DMS 273 treated with DMSO at 0.1 percent for 48 hours (cell line): ENCODE measurements around the gene PCDHGA7.
"Not testable (repeated sequence)": the region's sequence is repeated elsewhere in the genome, so short reads cannot be mapped to it uniquely, and the experiment has no call there.

Source experiments
- DNase-seq: peaks from one replicate; lab custom pipeline; 2025; lab: John Stamatoyannopoulos, UW

Gene PCDHGA7

GRCh38 chr5:141430332-141431113, 48.0 kb downstream of the PCDHGA7 start, which contains the start of gene PCDHGA12:
TSS of gene PCDHGA12 (plus strand) at chr5:141430507. CDS start at chr5:141430760, 253 bp downstream.
- no peak for DNase-seq

DNA sequence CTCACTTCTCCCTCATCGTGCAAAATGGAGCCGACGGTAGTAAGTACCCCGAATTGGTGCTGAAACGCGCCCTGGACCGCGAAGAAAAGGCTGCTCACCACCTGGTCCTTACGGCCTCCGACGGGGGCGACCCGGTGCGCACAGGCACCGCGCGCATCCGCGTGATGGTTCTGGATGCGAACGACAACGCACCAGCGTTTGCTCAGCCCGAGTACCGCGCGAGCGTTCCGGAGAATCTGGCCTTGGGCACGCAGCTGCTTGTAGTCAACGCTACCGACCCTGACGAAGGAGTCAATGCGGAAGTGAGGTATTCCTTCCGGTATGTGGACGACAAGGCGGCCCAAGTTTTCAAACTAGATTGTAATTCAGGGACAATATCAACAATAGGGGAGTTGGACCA, 48.7 kb downstream of the PCDHGA7 start:
- DNase-seq, result no peak

- not testable (repeated sequence) for DNase-seq
Measured at GRCh38 chr5:141432308-141432707, 49.8 kb downstream of the PCDHGA7 start.

- not testable (repeated sequence) for DNase-seq
Measured at GRCh38 chr5:141432726-141433125, 50.2 kb downstream of the PCDHGA7 start.

DNA sequence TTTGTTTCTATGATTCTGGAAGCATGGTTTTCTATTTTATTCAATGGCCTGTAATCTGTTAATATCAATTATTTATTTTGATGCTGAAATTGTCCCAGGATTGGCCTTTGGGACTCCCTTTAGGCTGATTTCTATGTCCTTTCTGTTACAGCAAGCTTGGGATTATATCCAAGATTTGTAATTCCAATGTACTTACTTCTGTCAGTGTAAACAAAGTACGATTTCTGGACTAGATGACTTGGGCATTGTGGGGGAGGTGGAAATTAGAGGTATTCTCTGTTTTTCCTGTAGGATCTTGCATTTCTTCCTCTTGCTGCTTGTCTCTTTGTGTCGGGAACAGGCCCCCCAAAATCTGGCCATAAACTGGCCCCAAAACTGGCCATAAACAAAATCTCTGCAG, 51.5 kb downstream of the PCDHGA7 start:
- DNase-seq, result no peak
